NCI-H1694 treated with DMSO at 0.1 percent for 48 hours (cell line): Measurements from ENCODE around the gene MIPOL1.
"Not testable (repeated sequence)": the region's sequence is repeated elsewhere in the genome, so short reads cannot be mapped to it uniquely, and the experiment has no call there.

Source experiments
- DNase-seq: peaks from one replicate; lab custom pipeline; 2025; lab: John Stamatoyannopoulos, UW

MIPOL1 gene

GRCh38 chr14:37285220-37285619 lies 87.5 kb downstream of the MIPOL1 start:
- no peak for DNase-seq

- no peak for DNase-seq
Observed at GRCh38 chr14:37289688-37290087, 92.0 kb downstream of the MIPOL1 start.

GRCh38 chr14:37295262-37295661 lies 97.5 kb downstream of the MIPOL1 start:
- DNase-seq: not testable (repeated sequence)

DNA sequence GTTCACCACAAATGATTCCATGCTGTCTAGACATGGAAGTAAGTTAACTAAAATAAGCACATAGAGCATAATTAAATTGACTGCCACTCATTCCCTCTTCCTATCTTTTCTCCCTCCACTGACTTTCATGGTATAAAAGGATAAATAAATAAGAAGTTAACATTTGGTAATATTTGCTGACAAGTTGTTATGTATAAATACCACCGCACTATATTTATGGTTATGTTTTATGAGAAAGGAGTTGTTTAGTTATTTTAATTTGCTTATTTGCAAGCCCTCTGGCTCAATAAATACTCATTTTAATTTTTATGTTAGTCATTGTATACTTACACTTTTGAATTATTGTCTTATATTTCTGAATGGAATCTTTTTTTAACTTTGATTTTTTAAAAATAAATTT lies 113.5 kb downstream of the MIPOL1 start:
- DNase-seq: no peak

DNA sequence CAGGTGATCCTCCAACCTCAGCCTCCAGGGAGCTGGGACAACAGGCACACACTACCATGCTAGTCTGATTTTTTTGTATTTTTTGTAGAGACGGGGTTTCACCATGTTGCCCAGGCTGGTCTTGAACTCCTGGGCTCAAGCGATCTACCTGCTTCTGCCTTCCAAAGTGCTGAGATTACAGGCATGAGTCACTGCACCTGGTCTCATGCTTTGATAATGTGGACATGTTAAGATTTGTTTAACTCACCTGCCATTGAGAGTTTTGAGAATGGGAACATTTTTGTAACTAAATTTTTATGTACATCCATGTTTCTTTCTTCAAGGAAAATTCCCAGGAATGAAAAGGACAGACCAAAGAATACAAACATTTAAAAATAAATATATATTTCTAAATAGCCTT lies 121.2 kb downstream of the MIPOL1 start:
- no peak for DNase-seq

DNA sequence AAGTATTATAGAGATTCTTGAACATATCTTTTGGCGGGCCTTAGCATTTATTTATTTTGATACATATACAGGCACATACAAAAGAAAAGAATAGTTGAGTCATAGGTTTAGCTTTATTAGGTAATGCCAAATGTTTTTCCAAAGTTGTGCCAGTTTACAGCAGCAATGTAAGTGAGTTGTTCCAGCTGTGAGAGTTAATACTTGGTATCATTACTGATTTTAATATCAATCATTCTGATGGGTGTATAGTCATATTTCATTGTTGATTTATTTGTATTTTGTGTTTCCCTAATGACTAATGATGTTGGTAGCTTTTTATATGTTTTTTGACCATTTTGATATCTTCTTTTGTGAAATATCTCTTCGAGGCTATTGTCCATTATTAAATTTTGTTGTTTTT lies 122.4 kb downstream of the MIPOL1 start:
- DNase-seq: no peak

DNA sequence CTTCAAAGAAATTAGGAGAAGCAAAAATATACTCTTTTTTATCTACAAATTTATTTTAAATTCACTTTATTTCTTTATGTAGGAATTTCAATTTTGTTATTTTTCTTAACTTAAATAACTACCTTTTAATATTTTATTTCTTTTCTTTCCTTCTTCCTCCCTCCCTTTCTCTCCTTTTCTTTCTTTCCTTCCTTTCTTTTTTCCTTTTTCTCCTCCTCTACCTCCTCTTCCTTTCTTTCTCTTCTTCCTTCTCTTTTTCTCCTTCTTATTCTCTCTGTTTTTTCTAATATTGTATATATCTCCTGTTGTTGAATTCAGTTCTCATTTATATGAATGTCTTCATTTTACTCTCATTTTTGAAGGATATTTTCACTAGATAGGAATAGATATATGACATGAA lies 127.6 kb downstream of the MIPOL1 start:
- DNase-seq: no peak

GRCh38 chr14:37326434-37326833 lies 128.7 kb downstream of the MIPOL1 start:
- DNase-seq: no peak

DNA sequence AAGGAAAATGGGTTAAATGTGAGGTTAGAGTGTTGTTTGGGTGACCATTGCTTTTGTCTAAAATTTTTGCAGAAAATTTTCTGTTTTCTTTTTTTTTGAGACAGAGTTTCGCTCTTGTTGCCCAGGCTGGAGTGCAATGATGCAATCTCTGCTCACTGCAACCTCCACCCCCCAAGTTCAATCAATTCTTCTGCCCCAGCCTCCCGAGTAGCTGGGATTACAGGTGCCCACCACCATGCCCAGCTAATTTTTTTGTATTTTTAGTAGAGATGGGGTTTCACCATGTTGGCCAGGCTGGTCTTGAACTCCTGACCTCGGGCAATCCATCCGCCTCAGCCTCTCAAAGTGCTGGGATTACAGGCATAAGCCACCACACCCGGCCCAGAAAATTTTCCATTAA lies 130.2 kb downstream of the MIPOL1 start:
- DNase-seq: not testable (repeated sequence)

DNA sequence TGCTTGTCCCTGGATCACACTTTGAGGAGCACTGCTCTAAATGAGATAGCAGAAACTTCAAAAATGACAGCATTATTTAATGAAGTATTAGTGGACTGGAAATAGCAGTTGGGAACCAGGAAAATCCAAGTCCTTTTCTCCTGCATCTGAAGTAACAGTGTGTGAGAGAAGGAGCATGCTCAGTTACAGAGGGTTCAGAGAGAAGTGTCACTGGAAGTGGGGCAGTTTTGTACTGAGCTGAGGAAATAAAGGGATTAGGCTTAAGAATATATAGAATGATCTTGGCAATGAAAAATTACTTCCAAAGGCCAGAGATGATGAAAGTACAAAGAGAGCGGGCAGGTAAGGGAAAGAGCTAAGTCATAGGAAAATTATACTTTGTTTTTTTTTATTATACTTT lies 130.9 kb downstream of the MIPOL1 start:
- no peak for DNase-seq

DNA sequence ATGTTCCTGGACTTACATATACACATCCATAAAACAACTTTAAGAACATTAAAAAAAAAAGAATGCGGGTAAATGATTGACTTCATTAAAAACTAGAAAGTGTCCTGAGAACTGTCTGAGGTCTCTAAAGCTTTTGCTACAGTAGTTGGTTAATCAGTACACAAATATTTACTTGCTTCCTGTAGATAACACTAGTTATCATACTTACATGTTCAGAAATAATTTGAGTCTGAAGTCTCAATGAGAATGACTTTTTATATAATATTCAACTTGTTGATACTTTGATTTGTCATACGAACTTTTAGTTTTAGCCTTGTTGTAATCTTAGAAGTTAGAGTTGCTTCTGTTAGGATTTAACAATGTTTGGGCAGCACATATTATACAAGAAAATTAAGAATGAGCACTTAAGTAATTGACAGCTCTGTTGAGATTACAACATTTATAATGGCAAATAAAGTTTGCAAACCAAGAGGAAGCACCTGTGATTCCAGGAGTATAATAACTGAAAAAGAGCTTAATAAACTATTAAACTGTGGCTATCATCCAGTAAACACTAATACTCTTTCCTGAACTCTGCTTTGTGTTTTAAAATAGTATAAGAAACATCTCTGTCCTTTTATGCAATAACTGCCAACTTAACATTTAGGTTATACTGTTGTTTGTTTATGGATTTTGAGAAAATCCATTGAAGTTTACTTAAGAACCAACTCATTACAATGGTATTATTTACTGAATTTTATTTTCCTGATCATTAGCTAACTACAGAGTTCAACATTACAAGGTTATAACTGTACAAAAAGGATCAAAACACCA lies 131.7 kb downstream of the MIPOL1 start:
- DNase-seq: no peak

DNA sequence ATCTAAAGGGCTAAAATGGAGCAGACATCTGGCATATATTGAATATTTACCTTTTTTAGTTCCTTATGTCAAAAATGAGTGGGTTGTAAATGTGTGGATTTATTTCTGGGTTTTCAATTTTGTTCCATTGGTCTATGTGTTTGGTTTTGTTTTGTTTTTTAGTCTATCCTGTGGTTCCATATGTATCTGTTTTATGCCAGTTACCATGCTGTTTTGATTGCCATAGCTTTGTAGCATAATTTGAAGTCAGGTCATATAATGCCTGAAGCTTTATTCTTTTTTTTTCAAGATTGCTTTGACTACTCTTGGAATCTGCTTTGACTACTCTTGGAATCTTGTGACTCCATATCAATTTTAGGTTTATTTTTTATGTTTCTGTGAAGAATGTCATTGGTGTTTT lies 133.2 kb downstream of the MIPOL1 start:
- DNase-seq: no peak

DNA sequence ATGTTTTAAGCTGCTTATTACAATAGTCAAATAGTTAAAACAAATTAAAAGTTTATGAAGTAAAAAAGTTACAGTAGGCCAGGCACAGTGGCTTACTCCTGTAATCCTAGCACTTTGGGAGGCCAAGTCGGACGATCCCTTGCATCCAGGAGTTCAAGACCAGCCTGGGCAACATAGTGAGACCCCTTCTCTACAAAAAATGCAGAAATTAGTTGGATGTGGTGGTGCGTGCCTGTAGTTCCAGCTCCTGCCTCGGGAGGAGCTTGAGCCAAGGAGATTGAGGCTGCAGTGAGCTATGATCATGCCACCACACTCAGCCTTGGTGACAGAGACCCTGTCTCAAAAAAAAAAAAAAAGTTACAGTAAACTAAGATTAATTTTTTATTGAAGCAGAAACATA lies 142.6 kb downstream of the MIPOL1 start:
- no peak for DNase-seq

- no peak for DNase-seq
Observed at GRCh38 chr14:37343307-37344094, 145.8 kb downstream of the MIPOL1 start.

- DNase-seq: no peak
Observed at GRCh38 chr14:37363661-37364060, 165.9 kb downstream of the MIPOL1 start.

- DNase-seq: no peak
Observed at GRCh38 chr14:37369425-37369824, 171.7 kb downstream of the MIPOL1 start.

GRCh38 chr14:37375566-37375965 lies 177.8 kb downstream of the MIPOL1 start:
- no peak for DNase-seq

DNA sequence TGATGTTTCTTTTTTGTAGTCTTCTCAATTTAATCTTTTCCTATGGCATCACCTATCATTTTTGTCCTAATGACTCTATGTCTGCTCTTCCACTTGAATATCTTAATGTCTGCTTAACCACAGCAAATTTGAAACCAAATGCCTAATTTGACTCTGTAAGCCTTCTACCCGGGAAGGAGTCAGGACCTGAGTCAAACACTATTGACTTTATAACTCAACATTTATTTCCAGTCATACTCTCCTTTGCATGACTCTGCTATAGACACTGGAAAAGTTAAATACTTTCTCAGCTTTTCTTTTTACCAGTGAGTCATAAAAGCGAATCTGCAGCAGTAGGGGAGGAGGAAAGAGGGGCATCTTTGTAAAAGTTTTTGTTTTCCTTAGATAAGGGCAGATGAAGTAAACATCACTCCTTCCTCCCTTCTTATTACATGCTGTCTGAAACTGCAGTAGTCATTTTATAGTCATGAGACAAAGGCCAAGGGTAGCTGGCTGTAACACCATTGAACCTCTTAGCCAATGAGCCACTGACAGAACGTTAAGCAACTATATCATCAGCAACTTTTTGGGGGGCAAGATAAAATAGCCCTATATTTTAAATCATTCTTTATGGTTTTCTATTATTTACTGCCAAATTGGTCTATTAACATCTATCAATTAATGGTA lies 179.3 kb downstream of the MIPOL1 start:
- no peak for DNase-seq

- no peak for DNase-seq
Observed at GRCh38 chr14:37384870-37385596, 187.3 kb downstream of the MIPOL1 start.

- DNase-seq: not testable (repeated sequence)
Observed at GRCh38 chr14:37397157-37397940, 199.6 kb downstream of the MIPOL1 start.

- DNase-seq: no peak
Observed at GRCh38 chr14:37397941-37398215, 200.1 kb downstream of the MIPOL1 start.

DNA sequence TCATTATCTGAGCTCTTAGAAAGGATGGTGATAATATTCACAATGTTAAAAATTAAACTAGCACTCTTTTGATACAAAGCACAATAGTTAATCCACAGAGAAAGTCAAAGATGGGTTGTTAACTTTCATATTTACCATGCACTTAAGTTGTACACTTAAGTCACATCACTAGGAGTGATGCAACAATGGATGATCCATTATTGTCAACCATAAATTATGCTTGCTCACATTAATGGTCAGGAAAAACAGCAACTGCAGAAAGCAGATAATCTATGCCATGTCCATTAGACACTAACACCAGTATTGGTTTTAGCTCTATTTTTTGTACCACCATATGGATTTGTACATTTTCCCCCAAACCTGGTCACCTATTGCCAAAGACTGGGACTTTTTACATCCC lies 201.8 kb downstream of the MIPOL1 start:
- no peak for DNase-seq
